SHP77 treated with DMSO at 0.1 percent for 48 hours (cell line): ENCODE data around the gene TOR1B.
A peak's percentile ranks its signal among the peaks of the same experiment; 100 is the strongest.

Experiments
- DNase-seq: peaks from one replicate; lab custom pipeline; 2025; lab: John Stamatoyannopoulos, UW

TOR1B gene

DNA sequence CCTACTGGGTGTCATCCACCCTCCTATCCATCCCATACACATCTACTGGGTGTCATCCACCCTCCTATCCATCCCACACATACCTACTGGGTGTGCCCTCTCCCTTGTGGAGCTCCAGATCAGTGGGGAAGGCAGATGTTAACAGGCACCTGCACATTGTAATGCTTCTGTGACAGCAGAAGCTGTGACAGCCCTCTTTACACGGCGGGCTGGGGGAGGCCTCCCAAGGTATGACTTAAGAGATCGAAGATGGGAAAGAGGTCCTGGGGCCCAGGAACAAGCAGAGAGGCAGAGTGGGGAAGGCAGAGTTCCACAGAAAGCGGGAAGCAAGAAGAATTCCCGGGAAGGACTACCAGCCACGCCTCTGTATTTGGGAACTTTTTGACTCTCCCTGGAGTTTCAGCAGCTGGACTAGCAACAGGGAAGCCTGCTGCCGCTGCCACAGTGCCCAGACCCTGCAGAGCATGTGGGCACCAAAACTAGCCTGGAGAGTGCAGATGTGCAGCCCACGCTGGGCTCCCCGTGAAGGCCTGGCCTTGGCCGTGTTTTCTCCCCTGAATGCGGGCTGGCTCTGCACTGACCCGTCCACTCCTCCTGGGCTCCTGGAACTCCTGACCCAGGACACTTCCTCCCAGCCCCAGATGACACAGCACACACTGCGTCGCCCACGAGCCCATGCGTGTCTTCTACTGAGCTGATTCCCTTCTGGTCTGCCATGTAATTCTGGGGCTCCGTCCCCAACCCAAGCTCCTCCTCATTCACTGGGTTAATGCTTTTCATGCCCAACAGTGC, 11.6 kb downstream of the TOR1B start:
- no peak for DNase-seq

DNA sequence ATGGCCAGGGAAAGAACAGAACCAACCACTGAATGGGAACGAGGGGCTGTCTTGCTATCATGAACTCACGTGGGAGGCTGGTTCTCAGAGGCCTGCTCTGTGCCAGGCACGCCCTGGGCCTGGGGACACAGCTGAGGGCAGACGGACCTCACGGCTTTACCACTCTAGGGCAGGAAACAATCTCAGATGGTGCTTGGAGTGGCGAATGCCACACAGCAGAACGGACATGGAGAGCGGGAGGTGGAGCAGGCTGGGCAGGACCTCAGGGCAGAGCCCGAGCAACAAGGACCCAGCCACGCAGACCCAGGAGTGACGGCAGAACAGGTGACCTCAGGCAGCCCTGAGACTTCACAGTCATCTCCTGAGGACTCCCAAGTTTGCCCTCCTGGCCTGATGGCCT, 12.3 kb downstream of the TOR1B start:
- DNase-seq = no peak

DNA sequence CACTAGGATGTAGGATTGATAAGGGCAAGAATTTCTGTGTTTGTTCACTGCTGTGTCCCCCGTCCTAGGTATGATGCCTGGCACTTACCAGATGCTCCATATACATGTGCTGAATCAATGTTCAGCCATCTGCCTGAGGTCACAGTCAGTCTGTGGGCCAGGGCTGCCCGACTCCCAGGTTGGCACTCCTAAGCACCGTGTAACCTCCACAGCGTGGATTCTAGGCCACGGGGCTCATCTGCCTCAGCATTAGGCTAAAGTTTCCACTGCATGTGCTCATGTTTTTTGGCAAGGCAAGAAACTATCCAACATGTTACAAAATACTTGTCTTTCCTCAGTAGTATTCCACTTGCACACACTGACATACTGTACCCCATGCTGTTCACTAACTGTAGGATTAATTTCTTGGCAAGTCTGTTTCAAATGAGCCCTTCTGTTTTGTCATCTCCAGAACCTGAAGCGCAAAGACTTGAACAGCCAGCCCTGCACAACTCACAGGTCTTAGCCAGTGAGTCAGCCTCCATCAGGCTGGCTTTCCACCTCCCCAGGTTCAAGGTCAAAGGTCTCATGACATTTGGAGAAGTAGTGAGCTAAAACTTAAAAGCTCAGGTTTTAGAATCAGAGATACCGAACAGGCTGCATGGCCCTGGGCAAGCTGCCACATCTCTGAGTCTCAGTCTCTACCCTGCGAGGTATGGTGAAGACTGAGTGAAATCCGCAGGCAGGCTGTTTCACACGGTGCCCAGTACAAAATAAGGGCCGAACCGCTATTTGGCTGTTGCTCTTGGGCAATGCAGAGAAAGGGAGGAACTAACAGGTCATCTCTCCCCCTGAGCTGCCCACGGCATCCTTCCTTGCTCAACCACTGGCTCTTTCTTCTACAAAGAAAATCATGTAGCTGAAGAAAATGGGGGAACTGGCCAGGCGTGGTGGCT, 13.8 kb downstream of the TOR1B start:
- DNase-seq = no peak

DNA sequence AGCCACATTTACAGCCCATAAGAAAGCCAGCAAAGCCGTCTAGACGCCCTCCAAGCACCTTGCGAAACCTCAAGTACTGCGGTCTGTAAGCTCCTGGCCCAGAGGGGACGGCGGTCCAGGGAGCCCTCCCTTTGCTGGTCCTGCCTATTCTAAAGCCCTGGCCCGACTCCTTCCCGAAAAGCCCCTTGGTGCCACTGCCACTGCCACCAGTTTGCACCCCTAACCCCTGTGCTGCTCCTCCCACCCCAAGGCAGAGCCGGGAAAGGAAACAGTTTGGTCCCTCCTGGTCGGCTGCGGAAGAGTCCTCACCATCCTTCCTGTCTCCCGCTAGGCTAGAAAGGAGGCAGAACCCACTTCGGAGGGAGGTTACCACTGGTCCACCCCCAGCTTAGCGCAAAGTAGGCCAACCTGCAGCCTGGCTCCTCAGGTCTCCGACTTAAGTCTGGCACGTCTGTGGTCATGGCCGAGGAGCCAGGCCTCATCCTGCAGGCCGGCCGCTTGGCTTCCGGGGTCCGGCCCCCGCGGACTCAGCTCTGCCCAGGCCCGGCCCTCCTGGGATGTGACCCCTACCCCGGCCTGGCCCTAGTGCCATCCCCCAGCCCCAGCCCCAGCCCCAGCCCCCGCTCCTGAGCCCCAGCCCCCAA, 20.0 kb downstream of the TOR1B start:
- DNase-seq = no peak

DNA sequence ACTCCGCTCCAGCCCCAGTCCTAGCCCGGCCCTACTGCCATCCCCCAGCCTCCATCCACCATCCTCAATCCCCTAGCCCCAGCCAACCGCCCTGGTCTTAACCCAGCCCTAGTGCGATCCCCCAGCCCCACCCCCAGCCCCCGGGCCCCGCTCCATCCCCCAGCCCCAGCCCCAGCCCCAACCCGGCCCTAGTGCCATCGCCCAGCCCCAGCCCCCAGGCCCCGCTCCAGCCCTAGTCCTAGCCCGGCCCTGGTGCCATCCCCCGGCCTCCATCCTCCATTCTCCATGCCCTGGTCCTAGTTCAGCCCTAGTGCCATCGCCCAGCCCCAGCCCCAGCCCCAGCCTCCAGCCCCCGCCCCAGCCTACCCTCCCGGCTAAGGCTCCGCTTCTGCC, 20.6 kb downstream of the TOR1B start:
- DNase-seq = no peak

DNA sequence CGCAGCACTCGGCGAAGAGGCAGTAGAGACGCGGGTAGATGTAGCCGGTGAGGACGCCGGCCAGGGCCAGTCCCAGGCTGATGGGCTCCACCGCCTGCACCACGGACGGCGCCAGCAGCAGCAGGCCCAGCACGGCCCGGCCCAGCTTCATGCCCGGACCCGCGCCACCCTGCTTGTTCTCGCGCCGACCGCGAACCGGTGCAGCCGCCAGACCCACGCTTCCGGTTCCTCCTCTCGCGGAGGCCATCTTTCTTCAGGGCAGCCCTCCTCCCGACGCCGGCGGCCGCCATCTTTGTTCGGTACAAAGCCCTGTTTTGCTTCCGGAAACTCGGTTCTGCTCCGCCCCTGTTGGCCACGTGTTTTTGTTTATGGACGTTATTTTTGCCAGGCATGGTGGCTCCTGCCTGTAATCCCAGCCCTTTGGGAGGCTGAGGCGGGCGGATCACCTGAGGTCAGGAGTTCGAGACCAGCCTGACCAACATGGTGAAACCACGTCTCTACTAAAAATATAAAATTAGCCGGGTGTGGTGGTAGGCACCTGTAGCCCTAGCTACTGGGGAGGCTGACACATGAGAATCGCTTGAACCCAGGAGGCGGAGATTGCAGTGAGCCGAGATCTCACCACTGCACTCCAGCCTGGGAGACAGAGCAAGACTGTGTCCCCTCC, 21.1 kb downstream of the TOR1B start, which contains the start of gene TOR1A:
TSS of gene TOR1A (minus strand) at position 202 of the 667 bp plus-strand sequence. CDS start at position 151, 51 bp downstream.
- DNase-seq = peak; percentile 86

DNA sequence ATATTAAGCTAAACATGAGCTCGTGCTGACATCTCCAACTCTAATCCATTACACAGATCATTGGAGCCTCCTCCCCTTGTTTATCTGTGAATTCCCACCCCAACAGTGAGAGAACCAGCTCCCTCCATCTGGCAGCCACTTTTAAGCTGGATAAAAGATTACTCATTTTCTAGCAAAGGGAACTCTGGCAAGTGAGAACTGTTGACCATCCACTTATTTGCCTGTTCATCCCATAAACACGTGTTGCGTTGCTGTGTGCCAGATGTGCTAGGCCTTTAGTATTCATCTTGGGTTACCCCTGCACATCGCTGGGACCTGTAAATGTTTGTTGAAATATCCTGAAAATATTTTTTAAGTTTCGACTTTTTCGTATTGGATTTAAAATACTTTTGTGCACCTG, 23.4 kb downstream of the TOR1B start:
- DNase-seq = no peak

DNA sequence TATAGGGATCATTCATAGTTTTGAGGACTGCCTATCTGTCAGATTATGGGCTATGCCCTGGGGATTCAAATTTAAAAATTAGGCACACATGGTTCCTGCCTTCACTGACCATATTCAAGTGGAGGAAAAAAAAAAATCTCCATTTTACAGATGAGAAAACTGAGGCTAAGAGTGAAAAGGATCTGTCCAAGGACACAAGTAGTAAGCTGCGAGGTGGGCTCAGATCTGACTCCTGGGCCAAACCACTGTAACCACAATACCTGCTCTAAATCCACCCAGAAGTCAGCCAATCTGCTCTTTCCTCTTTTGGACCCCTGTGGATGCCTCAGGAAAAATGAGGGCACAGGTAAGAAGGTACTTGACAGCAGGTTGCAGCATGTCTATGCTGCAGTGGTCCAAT, 23.8 kb downstream of the TOR1B start:
- DNase-seq = no peak

DNA sequence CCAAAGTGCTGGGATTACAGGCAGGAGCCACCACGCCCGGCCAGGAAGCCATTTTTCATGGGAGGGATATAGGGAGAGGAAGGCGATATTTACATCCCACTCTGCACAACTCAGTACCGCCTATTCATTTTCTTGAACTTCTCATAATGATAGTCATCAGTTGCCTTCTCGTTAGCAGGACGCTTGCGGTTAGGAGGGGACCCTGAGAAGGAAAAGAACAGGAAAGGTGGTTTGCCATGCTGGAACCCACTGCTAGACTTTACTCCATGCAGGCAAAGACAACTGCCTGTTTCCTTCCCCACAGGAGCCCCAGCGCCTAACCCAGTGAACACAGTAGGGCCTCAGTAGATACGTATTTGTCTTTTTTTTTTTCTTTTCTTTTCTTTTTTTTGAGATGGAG, 25.1 kb downstream of the TOR1B start:
- DNase-seq = no peak

DNA sequence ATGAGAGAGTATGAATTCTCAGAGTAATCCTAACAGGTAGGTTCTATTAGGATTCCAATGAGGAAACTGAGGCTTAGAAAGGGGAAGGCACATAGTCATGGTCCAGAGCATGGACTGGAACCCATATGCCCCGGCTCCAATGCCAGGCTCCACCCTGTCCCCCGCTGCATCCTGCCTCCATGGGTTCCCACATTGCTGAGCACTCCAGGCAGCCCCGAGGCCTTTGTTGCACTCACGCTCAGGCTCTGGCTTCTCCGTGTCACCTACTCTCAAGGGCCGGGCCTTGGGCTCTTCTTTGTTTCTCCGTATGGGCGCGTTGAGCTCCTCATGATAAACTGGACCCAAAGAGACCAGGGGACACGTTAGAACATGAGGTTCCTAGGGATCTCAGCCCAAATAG, 26.0 kb downstream of the TOR1B start:
- no peak for DNase-seq

DNA sequence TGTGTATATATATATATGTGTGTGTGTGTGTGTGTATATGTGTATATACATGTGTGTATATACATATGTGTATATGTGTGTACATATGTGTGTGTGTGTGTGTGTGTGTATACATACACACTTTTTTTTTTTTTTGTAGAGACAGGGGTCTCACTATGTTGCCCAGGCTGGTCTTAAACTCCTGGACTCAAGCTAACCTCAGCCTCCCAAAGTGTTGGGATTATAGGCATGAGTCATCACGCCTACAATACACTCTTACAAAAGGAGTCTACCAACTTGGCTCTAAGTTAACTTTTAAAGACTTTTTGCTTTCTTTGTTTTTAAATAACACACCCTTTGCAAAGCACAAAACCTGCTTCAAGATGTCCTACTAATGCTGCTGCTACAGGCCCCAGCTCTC, 30.0 kb downstream of the TOR1B start:
- DNase-seq = no peak

DNA sequence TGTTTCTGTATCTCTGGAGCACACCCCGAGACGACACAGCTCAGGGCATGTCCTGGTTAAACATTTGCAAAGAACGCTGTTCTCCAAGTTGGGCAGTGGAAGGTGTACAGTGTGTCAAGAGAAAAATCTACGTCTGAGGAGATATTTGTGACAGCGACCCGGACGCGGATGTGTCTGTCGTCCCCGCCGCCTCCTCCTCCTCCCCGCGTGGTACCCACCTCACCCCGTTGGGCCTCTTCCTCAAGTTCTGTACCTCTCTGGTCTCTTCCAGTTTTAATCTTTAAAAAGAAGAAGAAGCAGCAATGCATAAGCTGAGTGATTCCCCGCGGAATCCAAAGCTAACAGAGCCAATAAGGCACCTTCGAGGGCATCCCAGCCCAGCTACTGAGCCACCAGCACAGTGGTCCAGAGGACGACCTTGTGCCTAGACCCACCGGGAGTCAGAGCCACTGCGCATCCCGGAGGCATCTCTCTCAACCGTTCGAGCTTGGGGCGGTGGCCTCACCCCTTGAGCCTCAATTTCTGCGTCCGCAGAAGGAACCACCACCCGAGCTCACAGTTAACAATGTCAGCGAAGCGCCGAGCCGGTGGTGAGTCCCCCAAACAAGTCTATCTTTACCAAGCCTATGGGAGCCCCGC, 31.6 kb downstream of the TOR1B start:
- no peak for DNase-seq

DNA sequence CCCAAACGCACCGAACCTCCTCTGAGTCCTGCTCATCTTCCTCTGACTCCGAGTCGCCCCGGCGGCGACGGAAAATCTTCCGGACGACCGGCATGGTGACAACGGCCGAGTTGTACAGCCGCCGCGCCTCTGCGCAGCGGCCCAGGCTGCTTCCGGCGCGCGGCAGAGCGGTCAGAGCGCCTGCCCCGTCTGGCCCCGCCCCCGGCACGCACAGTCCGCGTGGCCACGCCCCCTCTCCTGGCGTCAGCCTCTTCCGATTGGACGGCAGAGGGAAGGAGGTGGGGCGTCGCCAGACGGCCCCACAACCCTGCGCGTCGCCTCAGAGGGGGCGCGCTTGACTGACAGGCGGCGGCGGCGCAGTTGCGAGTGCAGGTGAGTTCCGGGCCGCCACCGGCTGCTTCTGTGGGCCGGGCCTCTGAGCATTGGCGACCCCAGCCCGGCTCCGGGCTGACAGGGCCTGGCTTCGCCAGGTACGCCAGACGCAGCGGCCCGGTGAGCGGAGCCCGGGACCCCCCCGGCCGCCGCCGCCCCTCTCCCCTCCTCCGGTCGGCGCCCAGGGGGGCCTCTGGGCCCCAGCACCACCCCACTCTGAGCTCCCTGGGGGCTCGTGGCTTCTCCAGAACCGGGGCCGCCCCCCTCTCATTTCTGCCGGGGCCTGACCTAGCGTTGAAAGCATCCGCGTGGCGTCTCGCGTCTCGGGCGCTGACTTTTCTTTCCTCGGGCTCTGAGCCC, 32.3 kb downstream of the TOR1B start, which contains the start of the genes C9orf78 and USP20:
TSS of gene C9orf78 (minus strand) at position 148 of the 732 bp plus-strand sequence. CDS start at position 94, 54 bp downstream.
TSS of gene USP20 (plus strand) at position 331 of the 732 bp plus-strand sequence. CDS start 17,098 bp downstream, outside the sequence.
- peak; percentile 85 for DNase-seq

DNA sequence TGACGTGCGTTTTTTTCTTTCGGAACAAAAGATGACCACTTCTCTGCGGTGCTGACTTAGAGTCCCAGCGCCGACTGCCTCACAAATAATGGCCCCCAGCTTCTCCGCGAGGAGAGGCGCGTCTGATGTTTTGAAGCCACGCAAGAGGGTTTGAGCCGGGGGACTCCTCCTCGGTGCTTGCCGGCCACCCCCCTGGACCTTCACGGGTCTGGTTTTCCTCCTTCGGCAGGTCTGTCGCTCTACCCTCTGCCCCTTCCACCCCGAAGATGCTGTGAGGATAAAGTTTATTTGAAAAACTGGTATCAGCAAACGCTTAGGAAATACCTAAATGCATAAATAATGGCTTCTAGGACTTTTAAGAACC, 32.9 kb downstream of the TOR1B start:
- DNase-seq = no peak

DNA sequence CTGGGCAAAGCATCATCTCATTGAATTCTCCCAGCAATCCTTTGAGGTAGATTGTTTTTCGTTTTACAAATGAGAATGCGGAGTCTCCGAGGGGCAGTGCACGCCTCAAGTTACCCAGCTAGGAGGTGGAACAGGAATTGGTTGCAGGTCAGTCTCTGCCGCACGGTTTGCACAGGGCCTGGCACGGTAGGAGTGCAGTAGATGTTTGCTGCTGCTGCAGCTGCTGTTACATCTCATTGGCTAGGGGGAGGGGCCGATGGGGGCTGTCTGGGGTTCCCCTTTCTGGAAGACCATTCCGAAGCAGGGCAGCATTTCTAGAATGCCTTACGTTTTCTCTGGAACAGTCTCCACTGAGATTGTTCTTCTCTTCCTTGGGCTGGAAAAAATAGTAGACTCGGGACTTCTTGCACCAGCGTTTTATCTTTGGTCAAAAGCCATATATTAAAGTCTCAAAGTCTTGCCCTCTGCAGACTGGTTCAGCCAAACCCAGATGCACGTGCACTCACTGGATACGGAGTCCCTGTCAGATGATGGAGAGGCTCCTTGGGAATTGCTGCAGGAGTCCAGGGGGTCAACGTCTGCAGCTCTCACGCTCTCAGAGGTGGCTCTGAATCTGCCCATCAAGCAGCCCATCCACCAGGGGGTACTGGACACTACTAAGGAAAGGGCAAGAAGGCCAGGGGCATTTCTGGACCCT, 33.5 kb downstream of the TOR1B start:
- no peak for DNase-seq

DNA sequence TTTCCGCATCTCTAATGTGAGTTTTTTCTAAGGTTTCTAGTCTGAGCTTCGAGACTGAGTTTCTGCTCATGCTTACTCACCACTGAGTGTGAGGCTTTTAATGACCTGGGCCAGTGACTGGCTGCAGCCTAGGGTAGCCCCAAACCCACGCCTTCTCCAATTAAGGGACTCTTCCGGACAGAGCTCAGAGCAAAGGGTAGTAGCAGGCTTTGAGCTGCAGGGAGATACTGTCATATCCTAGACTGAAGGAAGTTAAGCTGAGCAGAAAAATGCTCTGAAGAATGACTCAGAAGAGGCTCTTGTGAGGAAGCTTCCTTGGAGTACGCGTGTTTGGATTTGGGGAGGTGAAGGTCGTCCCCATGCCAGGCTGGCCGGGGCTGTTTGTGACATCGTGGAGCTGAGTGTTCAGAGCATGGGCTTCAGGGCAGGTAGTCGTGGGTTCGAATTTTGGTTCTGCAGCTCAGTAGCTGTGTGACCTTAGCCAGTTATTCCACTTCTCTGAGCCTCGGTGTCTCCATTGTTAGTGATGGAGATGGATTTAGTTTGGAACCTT, 35.8 kb downstream of the TOR1B start:
- no peak for DNase-seq

DNA sequence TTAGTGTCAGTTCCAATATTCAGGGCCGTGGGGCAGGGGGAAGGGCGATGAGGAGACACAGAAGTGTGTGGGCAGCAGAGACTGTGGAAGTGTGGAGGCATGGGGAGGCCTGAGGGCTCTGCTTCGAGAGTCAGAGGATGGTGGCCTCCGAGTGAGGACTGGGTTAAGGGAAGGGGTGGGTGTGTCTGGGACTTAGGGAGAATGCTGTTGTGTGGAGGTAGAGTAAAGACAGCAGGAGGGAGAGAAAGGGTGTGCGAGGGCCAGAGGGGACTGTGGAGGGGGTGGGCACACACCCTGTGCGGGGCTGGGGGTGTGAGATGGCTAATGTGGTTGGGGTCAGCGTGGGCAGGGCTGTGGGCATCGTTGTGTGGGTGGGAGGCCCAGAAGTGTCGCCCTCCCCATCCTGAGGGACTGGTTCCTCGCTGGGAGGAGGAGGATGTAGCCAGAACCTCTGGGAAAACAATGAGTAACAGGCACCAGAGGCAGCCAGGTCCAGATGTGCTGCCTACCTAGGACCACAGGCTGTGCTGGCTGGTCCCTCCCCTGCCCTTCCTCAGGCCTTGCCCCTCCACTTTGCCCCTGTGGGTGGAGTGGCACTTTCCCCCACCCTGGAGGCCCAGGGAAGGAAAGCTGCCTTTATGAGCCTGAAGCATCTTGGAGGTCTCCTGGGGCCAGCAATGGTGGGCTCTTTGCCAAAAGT, 36.5 kb downstream of the TOR1B start:
- DNase-seq = no peak

DNA sequence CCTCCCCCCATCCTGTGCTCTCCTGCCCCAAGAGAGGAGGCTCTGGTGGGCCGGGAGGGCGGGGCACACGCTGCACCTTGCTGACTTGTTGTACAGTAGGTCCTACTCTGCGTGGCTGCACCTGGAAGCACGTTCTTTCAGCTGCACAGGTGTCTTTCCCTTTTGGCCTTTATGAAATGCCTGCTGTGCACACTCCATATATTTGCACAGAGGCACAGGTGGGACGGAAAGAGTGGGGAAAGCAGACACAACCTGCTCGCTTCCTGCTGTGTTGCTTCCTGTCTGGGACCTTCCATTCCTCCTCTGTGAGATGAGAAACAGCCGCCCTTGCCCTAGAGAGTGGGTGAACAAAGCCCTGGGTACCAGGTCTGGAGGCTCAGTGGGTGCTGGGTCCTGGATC, 37.0 kb downstream of the TOR1B start:
- peak; percentile 49 for DNase-seq

DNA sequence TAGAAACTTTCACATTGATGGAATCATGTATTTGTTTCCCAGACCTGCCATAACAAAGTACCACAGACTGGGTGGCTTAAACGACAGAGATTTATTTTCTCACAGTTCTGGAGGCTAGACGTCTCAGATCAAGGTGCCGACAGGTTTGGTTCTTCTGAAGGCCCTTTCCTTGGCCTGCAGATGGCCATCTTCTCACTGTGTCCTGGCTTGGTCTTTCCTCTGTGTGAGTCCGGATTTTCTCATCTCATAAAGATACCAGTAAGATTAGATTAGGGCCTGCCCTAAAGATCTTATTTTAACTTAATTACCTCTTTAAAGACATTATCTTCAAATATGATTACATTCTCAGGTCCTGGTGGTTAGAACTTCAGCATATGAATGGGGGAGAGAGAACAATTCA, 38.1 kb downstream of the TOR1B start:
- no peak for DNase-seq
